HUDEP-2 (cell line): ENCODE measurements around the gene CLK4.

Source experiments
- DNase-seq, 76 experiments: peaks; one replicate each; lab custom pipeline; 2025; ENCODE audit not compliant: unreplicated experiment in 76 of 76; lab: John Stamatoyannopoulos, UW

The CLK4 gene

DNA sequence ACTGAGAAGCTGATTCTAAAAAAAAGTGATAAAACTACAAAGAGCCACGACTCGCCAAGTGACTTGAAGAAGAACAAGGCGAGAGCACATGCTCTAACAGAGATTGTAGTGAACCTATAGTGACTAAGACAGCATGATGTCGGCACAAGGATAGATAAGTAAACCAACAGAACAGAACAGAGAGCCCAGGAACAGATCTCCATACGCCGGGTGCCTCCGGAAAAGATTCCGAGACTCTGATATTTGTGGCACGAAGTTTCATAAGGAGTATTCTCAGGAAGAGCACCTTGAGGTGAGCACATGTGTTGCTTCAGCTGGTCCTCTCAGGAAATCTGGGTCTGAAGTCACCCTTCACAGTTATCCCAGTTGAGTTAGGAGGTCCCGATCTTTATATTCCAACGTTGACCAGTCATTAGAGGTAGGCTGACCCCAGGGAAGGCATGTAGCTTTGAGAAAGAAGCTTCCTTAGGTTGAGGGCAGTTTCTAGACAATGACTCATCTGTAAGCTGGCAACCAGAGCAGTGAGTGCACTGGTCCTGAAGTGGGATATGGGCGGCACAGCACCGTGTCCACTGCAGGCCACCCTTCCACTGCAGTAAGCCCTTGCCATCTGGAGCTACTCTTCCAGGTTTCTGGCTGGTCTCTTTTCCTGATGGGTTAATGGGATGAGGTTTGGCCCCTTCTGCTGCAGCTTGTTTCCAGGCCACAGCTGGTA lies 13.6 kb upstream of the CLK4 start:
- DNase-seq: no peak

DNA sequence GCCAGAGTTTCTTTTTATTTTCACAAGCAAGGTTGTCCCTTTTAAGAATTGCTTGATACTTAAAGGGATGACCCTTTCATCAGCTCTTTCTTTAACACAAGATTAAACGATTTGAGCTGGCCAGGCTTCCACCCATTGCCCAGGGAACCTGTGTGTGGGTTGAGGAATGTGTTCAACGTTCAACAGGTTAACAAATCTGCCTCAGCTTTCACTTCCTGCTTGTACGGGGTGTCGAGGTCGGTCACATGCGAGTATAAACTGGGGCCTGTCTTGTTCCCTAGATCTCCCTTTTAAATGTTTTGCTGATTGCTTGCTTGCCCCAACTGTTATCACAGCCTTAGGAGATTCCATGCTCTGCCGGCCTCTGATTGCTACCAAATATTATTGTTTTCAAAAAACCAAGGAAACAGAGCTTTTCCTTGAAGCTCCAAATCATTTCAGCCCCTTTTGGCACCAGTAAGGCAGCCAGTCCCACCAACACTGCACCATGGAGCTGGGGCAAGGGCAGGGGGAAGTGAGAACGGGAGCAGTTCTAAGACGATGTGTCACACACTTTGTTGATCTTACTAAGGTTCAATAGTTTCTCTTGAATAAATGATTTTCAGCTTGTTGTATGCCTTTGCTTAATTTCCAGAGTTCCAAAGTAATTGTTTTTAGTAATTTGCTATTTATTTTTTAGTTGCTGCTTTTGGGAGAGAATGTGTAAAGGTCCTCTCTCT lies 10.7 kb upstream of the CLK4 start:
- DNase-seq: no peak

- DNase-seq: no peak
Observed at GRCh38 chr5:178632285-178632684, 5.4 kb upstream of the CLK4 start.

- no peak for DNase-seq
Observed at GRCh38 chr5:178630951-178631350, 4.1 kb upstream of the CLK4 start.

DNA sequence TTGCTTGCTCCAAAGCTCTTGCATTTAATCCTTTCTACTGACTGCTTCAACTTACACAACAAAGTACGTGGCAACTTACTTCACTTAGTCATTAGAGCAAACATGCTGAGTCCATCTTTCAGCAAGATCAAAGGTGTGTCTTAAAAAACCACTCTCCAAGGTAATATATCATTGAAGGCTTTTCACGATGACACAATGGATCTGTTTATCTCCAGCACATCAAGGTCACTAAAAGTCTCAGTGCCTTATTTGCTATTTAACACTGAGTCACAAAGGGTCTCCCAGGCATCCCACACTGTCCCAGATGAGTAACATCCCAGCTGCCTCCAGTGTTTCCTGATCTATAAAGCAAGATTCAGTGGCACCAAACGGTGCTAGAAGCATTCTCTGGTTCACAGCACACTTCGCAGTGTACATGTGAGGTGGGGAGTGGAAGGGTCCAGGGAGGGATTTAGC lies 3.7 kb upstream of the CLK4 start:
- no peak for DNase-seq

DNA sequence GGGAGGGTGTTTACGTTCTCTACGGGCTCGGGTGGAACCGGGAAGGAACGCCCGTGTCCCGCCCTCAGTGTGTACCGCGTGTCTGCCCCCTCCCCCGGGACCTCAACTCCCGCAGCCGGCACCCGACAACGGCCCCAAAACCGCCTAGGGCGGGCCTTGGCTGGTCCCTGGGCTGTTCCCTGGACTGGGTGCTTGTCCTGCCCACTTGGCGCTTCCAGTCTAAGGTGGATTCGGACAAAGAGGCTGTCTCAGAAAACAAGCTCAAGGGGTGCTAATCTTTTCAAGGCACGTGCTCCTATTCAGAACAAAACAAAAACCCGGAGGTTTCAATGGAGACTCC lies 379 bp upstream of the CLK4 start:
- DNase-seq: peak in 7 of 76 experiments; percentile 23 to 61 (median 55)

GRCh38 chr5:178625679-178626483 lies 969 bp downstream of the CLK4 start:
- DNase-seq: peak in 20 of 76 experiments; percentile 6 to 60 (median 38)

DNA sequence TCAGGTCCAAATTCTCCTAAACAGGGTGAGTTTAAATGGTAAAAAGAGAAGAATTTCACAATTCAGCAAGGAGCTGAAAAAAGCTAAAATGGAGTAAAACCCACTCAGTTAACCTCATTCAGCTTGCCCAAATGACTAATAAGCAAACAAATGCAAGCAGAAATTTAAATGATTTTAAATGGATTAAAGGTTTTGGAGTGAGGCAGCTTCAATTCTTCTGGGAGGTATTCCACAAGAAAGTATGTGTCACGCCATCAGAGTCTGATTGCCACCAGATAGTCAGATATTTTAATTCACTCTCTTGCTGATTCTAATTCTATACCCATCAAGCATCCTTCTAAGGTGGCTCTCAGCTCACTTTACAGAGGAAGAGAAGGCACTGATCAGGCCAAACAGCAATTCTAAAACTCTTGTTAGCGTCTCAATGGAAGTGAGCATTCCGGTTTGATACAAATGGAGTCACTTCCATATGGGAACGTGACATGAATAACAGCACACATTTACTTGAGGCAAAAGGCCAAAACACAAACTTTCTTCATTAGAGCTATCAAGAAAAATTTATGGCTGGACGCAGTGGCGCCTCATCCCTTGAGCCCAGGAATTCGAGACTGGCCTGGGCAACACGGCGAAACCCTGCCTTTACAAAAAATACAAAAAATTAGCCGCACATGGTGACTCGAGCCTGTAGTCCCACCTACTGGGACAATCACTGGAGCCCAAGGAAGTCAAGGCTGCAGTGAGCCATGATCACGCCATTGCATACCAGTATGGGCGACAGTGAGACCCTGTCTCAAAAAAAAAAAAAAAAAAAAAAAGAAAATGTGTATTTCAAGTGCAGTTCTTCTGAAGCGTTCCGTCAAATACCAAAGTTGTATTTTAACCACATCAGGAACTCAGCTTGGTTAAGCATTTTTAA lies 2.0 kb downstream of the CLK4 start:
- DNase-seq: peak in 2 of 76 experiments; percentile 8 to 13

- no peak for DNase-seq
Observed at GRCh38 chr5:178622679-178623247, 4.1 kb downstream of the CLK4 start.

GRCh38 chr5:178619390-178619789 lies 7.5 kb downstream of the CLK4 start:
- no peak for DNase-seq

- no peak for DNase-seq
Observed at GRCh38 chr5:178612299-178612698, 14.6 kb downstream of the CLK4 start.

GRCh38 chr5:178606269-178606668 lies 20.6 kb downstream of the CLK4 start:
- DNase-seq: no peak

DNA sequence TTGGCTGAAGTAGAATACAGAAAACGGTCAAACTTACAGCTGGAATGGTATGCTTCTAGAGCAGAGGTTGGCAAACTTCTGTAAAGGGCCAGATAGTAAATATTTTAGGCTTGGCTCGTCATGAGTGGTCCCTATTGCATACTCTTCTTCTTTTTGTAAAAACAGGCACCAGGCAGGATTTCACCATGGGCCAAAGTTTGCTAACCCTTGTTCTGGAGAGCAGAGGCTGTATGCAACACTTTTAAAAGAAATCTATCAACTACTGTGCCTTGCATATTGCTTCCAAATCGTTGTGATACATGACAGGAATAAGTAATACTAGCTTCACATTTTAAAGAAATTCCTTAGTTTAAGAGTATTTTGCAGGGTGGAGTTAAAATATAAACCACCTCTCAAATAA lies 21.1 kb downstream of the CLK4 start:
- no peak for DNase-seq

- DNase-seq: no peak
Observed at GRCh38 chr5:178602752-178603151, 24.1 kb downstream of the CLK4 start.

DNA sequence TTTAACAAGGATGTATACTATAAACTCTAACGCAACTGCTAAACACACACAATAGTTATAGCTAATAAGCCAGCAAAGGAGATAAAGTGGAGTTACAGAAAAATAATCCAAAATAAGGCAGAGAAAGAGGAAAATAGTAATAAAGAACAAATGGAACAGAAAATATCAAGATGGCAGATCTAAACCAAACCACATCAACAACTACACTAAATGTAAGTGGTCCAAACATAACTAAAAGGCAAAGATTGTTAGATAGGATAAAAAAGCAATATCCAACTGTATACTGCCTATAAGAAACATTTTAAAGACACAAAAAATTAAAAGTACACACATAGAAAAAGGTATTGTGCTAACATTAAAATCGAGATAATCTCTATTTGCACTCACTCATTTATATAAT lies 31.1 kb downstream of the CLK4 start:
- no peak for DNase-seq

DNA sequence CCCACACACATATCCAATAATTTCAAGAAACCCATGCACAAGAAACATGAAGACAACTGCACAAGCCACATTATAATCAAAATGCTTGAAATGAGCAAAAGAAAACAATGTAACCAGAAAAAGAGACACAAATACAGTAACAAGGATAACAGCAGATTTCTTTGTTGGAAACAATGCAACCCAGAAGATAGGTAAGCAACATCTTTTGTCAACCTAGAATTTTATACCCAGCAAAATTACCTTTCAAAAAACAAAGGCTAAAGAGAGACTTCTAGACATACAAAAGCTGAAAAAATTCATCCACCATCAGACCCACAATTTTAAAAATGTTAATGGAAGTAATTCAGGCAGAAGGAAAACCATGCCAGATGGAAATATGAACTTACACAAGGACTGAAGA lies 31.7 kb downstream of the CLK4 start:
- DNase-seq: no peak

DNA sequence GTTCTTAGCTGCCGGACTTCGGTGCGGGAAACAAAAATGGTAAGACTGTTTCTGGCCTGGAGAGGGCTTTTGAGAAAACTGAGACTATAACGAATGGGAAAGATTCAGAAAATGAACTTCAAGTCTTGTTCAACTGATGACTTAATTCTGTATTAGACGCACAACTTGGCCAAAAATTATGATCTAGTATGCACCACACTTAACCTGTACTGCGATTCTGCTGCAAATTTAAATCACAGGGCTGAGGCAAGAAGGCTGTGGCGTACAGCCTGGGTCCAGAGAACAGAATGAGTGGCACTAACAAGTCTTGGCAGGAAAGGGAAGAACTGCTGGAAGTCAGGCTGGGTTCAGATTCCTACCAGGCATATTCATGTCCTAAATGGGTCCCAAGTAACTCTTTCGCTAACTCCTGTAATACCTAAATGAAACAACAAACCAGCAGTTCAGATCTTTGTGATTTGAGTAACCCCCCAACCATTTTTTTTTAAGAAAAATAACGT lies 35.9 kb downstream of the CLK4 start:
- DNase-seq: no peak

DNA sequence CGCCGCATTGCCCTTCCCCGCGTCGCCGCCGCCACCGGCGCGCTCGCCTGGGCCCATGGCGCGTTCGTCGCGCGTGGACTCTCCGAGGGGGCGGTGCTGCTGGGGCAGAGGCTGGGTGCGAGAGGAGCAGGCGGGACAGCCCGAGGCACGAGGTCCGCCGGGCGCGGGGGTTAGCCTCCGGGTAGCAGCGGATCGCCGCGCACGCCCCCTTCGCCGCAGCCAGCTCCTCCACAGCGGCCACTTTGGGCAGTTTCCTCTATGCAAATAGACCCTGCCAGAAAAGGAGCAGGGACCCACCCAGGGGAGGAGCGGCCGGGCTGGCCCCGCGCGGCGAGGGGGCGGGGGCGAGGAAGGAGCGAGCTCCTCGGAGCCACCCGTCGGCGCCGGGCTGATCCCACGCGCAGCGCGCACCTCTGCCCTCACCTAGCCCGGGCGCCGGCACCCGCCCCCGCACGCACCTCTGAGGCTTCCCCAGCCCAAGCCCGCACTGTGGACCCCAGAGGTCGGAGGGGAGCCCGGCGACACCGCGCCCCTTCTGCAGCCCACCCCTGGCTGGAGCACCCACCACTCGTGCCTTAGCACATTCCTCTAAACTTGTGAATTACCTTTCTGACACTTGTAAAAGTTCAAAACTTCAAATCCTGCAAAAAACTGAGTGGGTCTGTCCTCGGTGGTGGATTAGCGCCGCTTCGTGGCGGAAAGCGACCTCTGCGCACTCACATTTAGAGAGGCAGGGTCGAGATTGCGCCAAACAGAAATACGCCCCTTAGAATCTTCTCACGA lies 36.5 kb downstream of the CLK4 start, which contains the start of gene COL23A1:
Gene COL23A1 (minus strand): TSS at position 253 of the 783 bp plus-strand sequence.
- peak in 25 of 76 experiments; percentile 1 to 34 (median 12) for DNase-seq
